HepG2 (cell line): ENCODE measurements around the gene OLFM2. TPM values are rescaled to one million over a fixed set of nuclear protein-coding genes. Genes with fewer than 3 reads are reported as not detected.

Experiments
- GTF3A ChIP-seq: sonication (generic); formaldehyde crosslinking; conservative IDR thresholded peaks from 2 replicates; pipeline ENCODE4 v1.4.0; 2020; ENCODE audit warnings: mild to moderate bottlenecking, missing genetic modification reagents
- HNF4A ChIP-seq: sonication (generic); formaldehyde crosslinking; IDR thresholded peaks from 2 replicates; pipeline ENCODE4 v1.4.0; 2020; ENCODE audit warnings: missing genetic modification reagents
- JDP2 ChIP-seq: sonication (generic); formaldehyde crosslinking; IDR thresholded peaks from 2 replicates; pipeline ENCODE4 v1.8.1; 2022; ENCODE audit warnings: missing genetic modification reagents, borderline replicate concordance
- KDM5A ChIP-seq: fragments of 200-600 bp; sonication (generic); IDR thresholded peaks from 2 replicates; pipeline ENCODE4 v1.7.0; 2018; ENCODE audit warnings: antibody characterized with exemption, mild to moderate bottlenecking, low read length, borderline replicate concordance
- KLF12 ChIP-seq: sonication (generic); formaldehyde crosslinking; IDR thresholded peaks from 2 replicates; pipeline ENCODE4 v1.4.0; 2020; ENCODE audit warnings: missing genetic modification reagents, borderline replicate concordance
- MED8 ChIP-seq: sonication (generic); formaldehyde crosslinking; IDR thresholded peaks from 2 replicates; pipeline ENCODE4 v1.8.1; 2023; ENCODE audit warnings: mild to moderate bottlenecking, missing genetic modification reagents; ENCODE audit not compliant: insufficient replicate concordance
- MLLT10 ChIP-seq: sonication (generic); formaldehyde crosslinking; IDR thresholded peaks from 2 replicates; pipeline ENCODE4 v1.4.0; 2020; ENCODE audit warnings: missing genetic modification reagents
- NCOA5 ChIP-seq: sonication (generic); formaldehyde crosslinking; IDR thresholded peaks from 2 replicates; pipeline ENCODE4 v1.4.0; 2020; ENCODE audit warnings: missing genetic modification reagents
- PITX1 ChIP-seq: sonication (generic); formaldehyde crosslinking; IDR thresholded peaks from 2 replicates; pipeline ENCODE4 v1.5.1; 2020; ENCODE audit warnings: mild to moderate bottlenecking, missing genetic modification reagents
- POLR2G ChIP-seq: fragments of 200-400 bp; formaldehyde crosslinking; IDR thresholded peaks from 2 replicates; pipeline ENCODE4 v1.6.1; 2018; ENCODE audit warnings: mild to moderate bottlenecking, low read depth, low read length, moderate library complexity
- PRPF4 ChIP-seq: fragments of 200-400 bp; formaldehyde crosslinking; IDR thresholded peaks from 2 replicates; pipeline ENCODE4 v1.6.1; 2016; ENCODE audit warnings: low read length, low read depth; ENCODE audit not compliant: poor library complexity, severe bottlenecking
- RBM39 ChIP-seq: fragments of 200-400 bp; formaldehyde crosslinking; IDR thresholded peaks from one replicate; pipeline ENCODE4 v1.6.1; 2018; ENCODE audit warnings: antibody characterized with exemption, mild to moderate bottlenecking, low read depth, low read length; ENCODE audit not compliant: poor library complexity, severe bottlenecking
- SMC3 ChIP-seq: IDR thresholded peaks from 2 replicates; pipeline ENCODE4 v1.6.1; 2011; ENCODE audit warnings: low read length, improper control_type of control experiment
- SRSF1 ChIP-seq: fragments of 200-400 bp; formaldehyde crosslinking; optimal IDR thresholded peaks from 2 replicates; pipeline ENCODE3; 2017; ENCODE audit warnings: mild to moderate bottlenecking, low read depth, low read length, moderate library complexity
- TBL1XR1 ChIP-seq: fragments of 150-350 bp; IDR thresholded peaks from 2 replicates; pipeline ENCODE4 v1.6.1; 2014; ENCODE audit warnings: borderline replicate concordance, low read length; ENCODE audit not compliant: partially characterized antibody
- TGIF2 ChIP-seq: IDR thresholded peaks from 2 replicates; pipeline ENCODE4 v1.6.1; 2016; ENCODE audit warnings: control low read depth, missing compliant biosample characterization
- TP53 ChIP-seq: sonication (generic); formaldehyde crosslinking; conservative IDR thresholded peaks from 2 replicates; pipeline ENCODE4 v1.4.0; 2020; ENCODE audit warnings: missing genetic modification reagents
- TRIM24 ChIP-seq: sonication (generic); formaldehyde crosslinking; IDR thresholded peaks from 2 replicates; pipeline ENCODE4 v1.8.0; 2022; ENCODE audit warnings: mild to moderate bottlenecking, missing genetic modification reagents
- ZMYM4 ChIP-seq: sonication (generic); formaldehyde crosslinking; IDR thresholded peaks from 2 replicates; pipeline ENCODE4 v1.8.1; 2023; ENCODE audit warnings: mild to moderate bottlenecking, missing genetic modification reagents
- ZNF136 ChIP-seq: sonication (generic); formaldehyde crosslinking; IDR thresholded peaks from 2 replicates; pipeline ENCODE4 v1.8.1; 2022; ENCODE audit warnings: low read depth, mild to moderate bottlenecking, moderate library complexity, missing genetic modification reagents
- ZNF138 ChIP-seq: sonication (generic); formaldehyde crosslinking; IDR thresholded peaks from 2 replicates; pipeline ENCODE4 v1.5.0; 2020; ENCODE audit warnings: mild to moderate bottlenecking, low read depth, missing genetic modification reagents
- ZNF205 ChIP-seq: IDR thresholded peaks from 2 replicates; pipeline ENCODE4 v1.6.1; 2018; ENCODE audit warnings: missing biosample characterization, missing genetic modification reagents
- ZNF350 ChIP-seq: sonication (generic); formaldehyde crosslinking; IDR thresholded peaks from 2 replicates; pipeline ENCODE4 v1.4.0; 2020; ENCODE audit warnings: mild to moderate bottlenecking, low read depth, missing genetic modification reagents, borderline replicate concordance
- ZNF460 ChIP-seq: sonication (generic); formaldehyde crosslinking; IDR thresholded peaks from 2 replicates; pipeline ENCODE4 v1.5.1; 2020; ENCODE audit warnings: missing genetic modification reagents, mild to moderate bottlenecking, borderline replicate concordance
- ZNF619 ChIP-seq: sonication (generic); formaldehyde crosslinking; IDR thresholded peaks from 2 replicates; pipeline ENCODE4 v1.4.0; 2020; ENCODE audit warnings: mild to moderate bottlenecking, missing genetic modification reagents
- ZNF75D ChIP-seq: sonication (generic); formaldehyde crosslinking; IDR thresholded peaks from 2 replicates; pipeline ENCODE4 v1.8.1; 2023; ENCODE audit warnings: missing genetic modification reagents, mild to moderate bottlenecking, borderline replicate concordance
- ZNF792 ChIP-seq: IDR thresholded peaks from 2 replicates; pipeline ENCODE4 v1.6.1; 2016
- ZSCAN20 ChIP-seq: sonication (generic); formaldehyde crosslinking; IDR thresholded peaks from 2 replicates; pipeline ENCODE4 v1.4.0; 2020; ENCODE audit warnings: missing genetic modification reagents, mild to moderate bottlenecking, borderline replicate concordance
- ZZZ3 ChIP-seq: sonication (generic); formaldehyde crosslinking; IDR thresholded peaks from 2 replicates; pipeline ENCODE4 v1.4.0; 2020; ENCODE audit warnings: missing genetic modification reagents, mild to moderate bottlenecking, borderline replicate concordance
- polyA plus RNA-seq, 8 experiments: library from polyadenylated mRNA; depleted of rRNA in 3 of 8; stranded (reverse) in 7 of 8; unstranded in 1 of 8; fragments of >200 nt; fragmentation: Illumina TruSeq in 4 of 8; extraction: Trizol in 4 of 8; gene quantifications; 2 replicates each; pipeline versions ENCODE4 v1.2.1 to v1.2.3, GENCODE V29; 2011 to 2016; ENCODE audit warnings: low read depth in 4 of 8, missing spikeins in 1 of 8, mixed read lengths in 1 of 8; ENCODE audit not compliant: insufficient read depth in 1 of 8
- total RNA-seq, 5 experiments: library from RNA; depleted of rRNA; stranded (reverse); fragments of >200 nt; fragmentation: Illumina TruSeq; extraction: Trizol; gene quantifications; 2 replicates each; pipeline ENCODE4 v1.2.3, GENCODE V29; 2016; ENCODE audit warnings: low read depth in 1 of 5
- TF ChIP-seq, protein P1 (sequence below): sonication (generic); formaldehyde crosslinking; IDR thresholded peaks from 2 replicates; pipeline ENCODE4 v1.4.0; 2020; ENCODE audit warnings: missing genetic modification reagents

OLFM2 gene
- total and polyA plus RNA-seq, 2 of the 13 experiments (the other 11 are each of a cell fraction or from before 2014, with no cell fraction given): 0.20 to 0.51 TPM

DNA sequence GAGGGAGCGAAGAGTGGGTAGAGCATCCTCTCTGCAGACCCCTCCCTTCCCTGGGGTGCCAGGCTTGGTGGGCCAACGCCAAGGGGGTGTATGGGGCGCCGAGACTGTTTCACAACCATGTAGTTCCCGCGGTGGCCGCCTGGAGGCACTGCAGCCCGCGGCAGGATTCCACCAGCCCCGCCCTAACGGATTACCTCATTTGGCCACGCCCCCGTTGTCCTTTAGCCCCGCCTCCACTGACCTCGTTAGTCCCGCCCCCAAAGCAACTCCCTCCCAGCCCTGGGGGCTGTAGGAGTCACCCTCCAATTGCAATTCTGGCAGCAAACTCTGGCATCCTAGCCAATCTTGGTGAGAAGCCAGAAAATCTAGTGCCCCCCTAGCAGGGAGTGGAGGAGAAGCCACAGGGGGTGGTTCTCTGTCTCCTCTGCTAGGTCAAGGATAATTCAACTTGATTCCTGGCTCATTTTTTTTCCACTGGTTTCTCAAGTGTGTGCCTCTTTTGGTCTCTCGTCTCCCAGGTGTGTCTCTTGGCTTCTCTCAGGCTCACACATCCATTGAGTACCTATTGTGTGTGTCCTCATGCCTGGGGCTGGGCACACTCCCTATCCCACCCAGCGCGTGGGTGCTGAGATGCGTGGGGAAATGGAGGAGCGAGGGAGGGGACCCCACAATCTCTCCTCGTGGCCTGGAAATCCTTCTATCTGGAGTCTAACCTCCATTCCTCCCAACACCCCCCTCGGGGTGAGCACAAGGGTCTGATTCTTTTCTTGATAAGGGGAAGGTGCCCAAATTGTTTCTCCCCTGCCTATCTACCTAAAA, 2.0 kb downstream of the OLFM2 start (continued):
- no peak for TF ChIP-seq ZNF136 (CRISPR knock-in tag)
- TF ChIP-seq RBM39: peak; percentile 39
- TF ChIP-seq ZSCAN20: no peak
- no peak for TF ChIP-seq ZNF350
- TF ChIP-seq TGIF2: no peak
- no peak for TF ChIP-seq PRPF4
- TF ChIP-seq NCOA5 (CRISPR knock-in tag): no peak
- TF ChIP-seq ZNF619: 0 out of 2 replicates have a peak, but pooled peaks have one; percentile 53
- no peak for TF ChIP-seq ZNF205 (CRISPR knock-in tag)
- TF ChIP-seq ZZZ3 (CRISPR knock-in tag): no peak
- no peak for TF ChIP-seq ZNF75D (CRISPR knock-in tag)
- peak; percentile 47; the same call in 1 of the 2 replicates for TF ChIP-seq PITX1 (CRISPR knock-in tag)
- no peak for TF ChIP-seq MED8 (CRISPR knock-in tag)
- no peak for TF ChIP-seq HNF4A (CRISPR knock-in tag)
- no peak for TF ChIP-seq SRSF1
- TF ChIP-seq TP53: no peak
- TF ChIP-seq MLLT10 (CRISPR knock-in tag): no peak
- TF ChIP-seq KLF12: peak; percentile 39; the same call in 1 of the 2 replicates
- no peak for TF ChIP-seq ZNF792 (CRISPR knock-in tag)
- no peak for TF ChIP-seq TBL1XR1
- peak; percentile 21; the same call in 1 of the 2 replicates for TF ChIP-seq ZMYM4 (CRISPR knock-in tag)
- no peak for TF ChIP-seq ZNF460 (CRISPR knock-in tag)
- TF ChIP-seq JDP2 (CRISPR knock-in tag): no peak
- TF ChIP-seq POLR2G: no peak
- peak; percentile 18; the same call in 1 of the 2 replicates for TF ChIP-seq SMC3
- TF ChIP-seq GTF3A (CRISPR knock-in tag): no peak
- TF ChIP-seq, protein P1, sequence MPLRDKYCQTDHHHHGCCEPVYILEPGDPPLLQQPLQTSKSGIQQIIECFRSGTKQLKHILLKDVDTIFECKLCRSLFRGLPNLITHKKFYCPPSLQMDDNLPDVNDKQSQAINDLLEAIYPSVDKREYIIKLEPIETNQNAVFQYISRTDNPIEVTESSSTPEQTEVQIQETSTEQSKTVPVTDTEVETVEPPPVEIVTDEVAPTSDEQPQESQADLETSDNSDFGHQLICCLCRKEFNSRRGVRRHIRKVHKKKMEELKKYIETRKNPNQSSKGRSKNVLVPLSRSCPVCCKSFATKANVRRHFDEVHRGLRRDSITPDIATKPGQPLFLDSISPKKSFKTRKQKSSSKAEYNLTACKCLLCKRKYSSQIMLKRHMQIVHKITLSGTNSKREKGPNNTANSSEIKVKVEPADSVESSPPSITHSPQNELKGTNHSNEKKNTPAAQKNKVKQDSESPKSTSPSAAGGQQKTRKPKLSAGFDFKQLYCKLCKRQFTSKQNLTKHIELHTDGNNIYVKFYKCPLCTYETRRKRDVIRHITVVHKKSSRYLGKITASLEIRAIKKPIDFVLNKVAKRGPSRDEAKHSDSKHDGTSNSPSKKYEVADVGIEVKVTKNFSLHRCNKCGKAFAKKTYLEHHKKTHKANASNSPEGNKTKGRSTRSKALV (CRISPR knock-in tag): no peak
- TF ChIP-seq ZNF138 (CRISPR knock-in tag): no peak
- TF ChIP-seq TRIM24: no peak
- no peak for TF ChIP-seq KDM5A
